Measurements from ENCODE around the gene SLC16A5. TPM values are rescaled to one million over a fixed set of nuclear protein-coding genes. Genes with fewer than 3 reads are reported as not detected.

Gene SLC16A5
- total and polyA plus RNA-seq, 2 experiments from 2014 or later: 9.9 to 47.1 TPM

GRCh38 chr17:75152523-75152921 is 64.8 kb downstream of the SLC16A5 start:
- H3K9me3 ChIP-seq (ENCODE audit: low read depth): no peaks in the 10 kb centered on the region
- no peak overlapping the region for H3K27ac ChIP-seq
- H3K4me1 ChIP-seq (ENCODE audit: low read depth): peaks cover 7% of the 10 kb centered on the region
- DNase-seq (ENCODE audit: low read depth in 1 of 2, low spot score in 1 of 2): peak in 1 of 2 donors; percentile 9
- peak overlapping the region; percentile 94 for H3K4me3 ChIP-seq
- no peak for TF ChIP-seq CTCF (IDR thresholded peaks at IDR 0.05; ENCODE audit: low read depth, low read length)
- H3K27me3 ChIP-seq: no peaks in the 10 kb centered on the region
- H3K36me3 ChIP-seq: peaks cover 8% of the 10 kb centered on the region

- no peak for TF ChIP-seq CTCF (IDR thresholded peaks at IDR 0.05; ENCODE audit: low read depth, low read length)
- Histone ChIP-seq H3K27ac (no peak overlapping the region), H3K9me3 (ENCODE audit: low read depth) (no peaks in the 10 kb centered on the region), H3K27me3 (no peaks in the 10 kb centered on the region), H3K4me1 (ENCODE audit: low read depth) (peaks cover 7% of the 10 kb centered on the region), H3K36me3 (peaks cover 3% of the 10 kb centered on the region), H3K4me3 (peak overlapping the region; percentile 94)
- peak; percentile 24 to 38 for DNase-seq (ENCODE audit: low read depth in 1 of 2, low spot score in 1 of 2)
Measured at GRCh38 chr17:75152922-75153779, 65.4 kb downstream of the SLC16A5 start.

GRCh38 chr17:75153780-75154194 is 66.0 kb downstream of the SLC16A5 start:
- no peak for DNase-seq (ENCODE audit: low read depth in 1 of 2, low spot score in 1 of 2)
- no peak for TF ChIP-seq CTCF (IDR thresholded peaks at IDR 0.05; ENCODE audit: low read depth, low read length)
- no peaks in the 10 kb centered on the region for H3K27me3 ChIP-seq
- H3K9me3 ChIP-seq (ENCODE audit: low read depth): no peaks in the 10 kb centered on the region
- H3K4me3 ChIP-seq: peak overlapping the region; percentile 94
- H3K27ac ChIP-seq: peak overlapping the region; percentile 88
- no peaks in the 10 kb centered on the region for H3K36me3 ChIP-seq
- H3K4me1 ChIP-seq (ENCODE audit: low read depth): peaks cover 7% of the 10 kb centered on the region

GRCh38 chr17:75154195-75155106 is 66.7 kb downstream of the SLC16A5 start, which contains the start of gene JPT1:
TSS of gene JPT1 (minus strand) at chr17:75154512. CDS start at chr17:75154397, 115 bp downstream.
- no peaks in the 10 kb centered on the region for H3K36me3 ChIP-seq
- peaks cover 7% of the 10 kb centered on the region for H3K4me1 ChIP-seq (ENCODE audit: low read depth)
- DNase-seq (ENCODE audit: low read depth in 1 of 2, low spot score in 1 of 2): peak; percentile 99
- no peaks in the 10 kb centered on the region for H3K27me3 ChIP-seq
- peak within 1 kb of the TSS; percentile 94 for H3K4me3 ChIP-seq
- H3K27ac ChIP-seq: peak within 1 kb of the TSS; percentile 88
- no peak for TF ChIP-seq CTCF (IDR thresholded peaks at IDR 0.05; ENCODE audit: low read depth, low read length)
- H3K9me3 ChIP-seq (ENCODE audit: low read depth): no peaks in the 10 kb centered on the region

GRCh38 chr17:75155191-75155601 is 67.4 kb downstream of the SLC16A5 start:
- Histone ChIP-seq H3K27me3 (no peaks in the 10 kb centered on the region), H3K36me3 (no peaks in the 10 kb centered on the region), H3K9me3 (ENCODE audit: low read depth) (no peaks in the 10 kb centered on the region), H3K4me1 (ENCODE audit: low read depth) (peaks cover 7% of the 10 kb centered on the region), H3K27ac (peak overlapping the region; percentile 41), H3K4me3 (no peak overlapping the region)
- TF ChIP-seq CTCF (IDR thresholded peaks at IDR 0.05; ENCODE audit: low read depth, low read length): no peak
- DNase-seq (ENCODE audit: low read depth in 1 of 2, low spot score in 1 of 2): no peak

All from cardiac muscle cell (in vitro differentiated cells and primary cell).